ENCODE results near the gene GMPPB. TPM values are rescaled to one million over a fixed set of nuclear protein-coding genes. Genes with fewer than 3 reads are reported as not detected.

The GMPPB gene
- total and polyA plus RNA-seq, 9 of the 15 experiments (the other 6 are each of a cell fraction or from before 2014, with no cell fraction given), result 0.53 to 17.4 (median 8.1) TPM

DNA sequence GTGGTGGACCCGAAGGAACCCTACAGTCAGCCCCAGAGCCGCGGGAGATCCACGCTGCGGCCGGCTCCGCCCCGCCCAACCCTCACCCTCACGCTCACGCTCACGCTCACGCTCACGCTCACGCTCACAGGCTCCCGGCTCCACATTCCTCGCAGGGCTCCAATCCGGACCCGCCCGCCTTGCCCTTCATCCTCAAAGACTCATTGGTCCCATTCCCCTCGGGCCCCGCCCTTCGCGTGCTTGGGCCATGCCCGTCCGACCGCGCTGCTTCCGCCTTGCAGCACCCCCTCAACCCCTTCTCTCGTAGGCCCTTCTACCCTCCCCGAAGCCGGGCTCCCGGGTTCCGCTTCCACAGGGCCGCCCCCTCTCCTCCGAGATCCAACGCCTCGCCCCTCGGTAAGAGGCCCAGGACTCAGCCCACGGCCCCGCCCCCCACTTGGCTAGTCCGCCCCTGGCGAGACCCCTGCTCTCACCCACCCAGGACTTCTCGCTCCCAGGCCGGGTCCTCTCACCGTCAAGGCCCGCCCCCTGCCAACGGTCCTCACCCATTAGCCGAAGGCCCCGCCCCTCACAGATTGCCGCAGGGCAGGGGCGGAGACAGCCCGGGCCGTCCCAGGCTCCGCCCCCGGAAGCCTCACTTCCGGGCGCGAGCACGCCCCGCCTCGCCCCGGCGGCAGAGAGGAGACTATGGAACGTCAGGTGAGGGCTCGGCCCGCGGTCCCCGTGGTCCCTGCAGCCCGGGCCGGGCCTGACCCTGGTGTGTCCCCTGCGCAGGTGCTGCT is 49.8 kb downstream of the GMPPB start, which contains the start of gene APEH (continued):
- TF ChIP-seq, protein P1, sequence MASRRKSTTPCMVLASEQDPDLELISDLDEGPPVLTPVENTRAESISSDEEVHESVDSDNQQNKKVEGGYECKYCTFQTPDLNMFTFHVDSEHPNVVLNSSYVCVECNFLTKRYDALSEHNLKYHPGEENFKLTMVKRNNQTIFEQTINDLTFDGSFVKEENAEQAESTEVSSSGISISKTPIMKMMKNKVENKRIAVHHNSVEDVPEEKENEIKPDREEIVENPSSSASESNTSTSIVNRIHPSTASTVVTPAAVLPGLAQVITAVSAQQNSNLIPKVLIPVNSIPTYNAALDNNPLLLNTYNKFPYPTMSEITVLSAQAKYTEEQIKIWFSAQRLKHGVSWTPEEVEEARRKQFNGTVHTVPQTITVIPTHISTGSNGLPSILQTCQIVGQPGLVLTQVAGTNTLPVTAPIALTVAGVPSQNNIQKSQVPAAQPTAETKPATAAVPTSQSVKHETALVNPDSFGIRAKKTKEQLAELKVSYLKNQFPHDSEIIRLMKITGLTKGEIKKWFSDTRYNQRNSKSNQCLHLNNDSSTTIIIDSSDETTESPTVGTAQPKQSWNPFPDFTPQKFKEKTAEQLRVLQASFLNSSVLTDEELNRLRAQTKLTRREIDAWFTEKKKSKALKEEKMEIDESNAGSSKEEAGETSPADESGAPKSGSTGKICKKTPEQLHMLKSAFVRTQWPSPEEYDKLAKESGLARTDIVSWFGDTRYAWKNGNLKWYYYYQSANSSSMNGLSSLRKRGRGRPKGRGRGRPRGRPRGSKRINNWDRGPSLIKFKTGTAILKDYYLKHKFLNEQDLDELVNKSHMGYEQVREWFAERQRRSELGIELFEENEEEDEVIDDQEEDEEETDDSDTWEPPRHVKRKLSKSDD (conservative IDR thresholded peaks at IDR 0.05; ENCODE audit: low read length), result no peak
- TF ChIP-seq, protein P2, sequence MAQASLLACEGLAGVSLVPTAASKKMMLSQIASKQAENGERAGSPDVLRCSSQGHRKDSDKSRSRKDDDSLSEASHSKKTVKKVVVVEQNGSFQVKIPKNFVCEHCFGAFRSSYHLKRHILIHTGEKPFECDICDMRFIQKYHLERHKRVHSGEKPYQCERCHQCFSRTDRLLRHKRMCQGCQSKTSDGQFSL (CRISPR knock-in tag; IDR thresholded peaks at IDR 0.05), result peak; percentile 93
- TF ChIP-seq, protein P2 (tag; IDR thresholded peaks at IDR 0.05), result peak in 1 of 2 experiments; percentile 79; a peak in 2 of 4 replicates
- TF ChIP-seq, protein P3, sequence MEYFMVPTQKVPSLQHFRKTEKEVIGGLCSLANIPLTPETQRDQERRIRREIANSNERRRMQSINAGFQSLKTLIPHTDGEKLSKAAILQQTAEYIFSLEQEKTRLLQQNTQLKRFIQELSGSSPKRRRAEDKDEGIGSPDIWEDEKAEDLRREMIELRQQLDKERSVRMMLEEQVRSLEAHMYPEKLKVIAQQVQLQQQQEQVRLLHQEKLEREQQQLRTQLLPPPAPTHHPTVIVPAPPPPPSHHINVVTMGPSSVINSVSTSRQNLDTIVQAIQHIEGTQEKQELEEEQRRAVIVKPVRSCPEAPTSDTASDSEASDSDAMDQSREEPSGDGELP (CRISPR knock-in tag; IDR thresholded peaks at IDR 0.05; ENCODE audit: borderline replicate concordance), result peak; percentile 63
- peak; percentile 47 for TF ChIP-seq PHF20 (IDR thresholded peaks at IDR 0.05; ENCODE audit: partially characterized antibody)
- peak; percentile 26; the same call in 1 of the 2 replicates for TF ChIP-seq ATF1 (CRISPR knock-in tag; IDR thresholded peaks at IDR 0.05)
- TF ChIP-seq ATF1 (tag; IDR thresholded peaks at IDR 0.05), result peak; percentile 47
- peak; percentile 69 to 75; a peak in 3 of 4 replicates for TF ChIP-seq NRF1 (conservative IDR thresholded peaks at IDR 0.05 in 1 of 2, IDR thresholded peaks at IDR 0.05 in 1 of 2)
- TF ChIP-seq ZNF695 (CRISPR knock-in tag; IDR thresholded peaks at IDR 0.05), result no peak
- TF ChIP-seq, protein P4, sequence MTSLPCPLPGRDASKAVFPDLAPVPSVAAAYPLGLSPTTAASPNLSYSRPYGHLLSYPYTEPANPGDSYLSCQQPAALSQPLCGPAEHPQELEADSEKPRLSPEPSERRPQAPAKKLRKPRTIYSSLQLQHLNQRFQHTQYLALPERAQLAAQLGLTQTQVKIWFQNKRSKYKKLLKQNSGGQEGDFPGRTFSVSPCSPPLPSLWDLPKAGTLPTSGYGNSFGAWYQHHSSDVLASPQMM (CRISPR knock-in tag; IDR thresholded peaks at IDR 0.05), result no peak
- TF ChIP-seq, protein P5, sequence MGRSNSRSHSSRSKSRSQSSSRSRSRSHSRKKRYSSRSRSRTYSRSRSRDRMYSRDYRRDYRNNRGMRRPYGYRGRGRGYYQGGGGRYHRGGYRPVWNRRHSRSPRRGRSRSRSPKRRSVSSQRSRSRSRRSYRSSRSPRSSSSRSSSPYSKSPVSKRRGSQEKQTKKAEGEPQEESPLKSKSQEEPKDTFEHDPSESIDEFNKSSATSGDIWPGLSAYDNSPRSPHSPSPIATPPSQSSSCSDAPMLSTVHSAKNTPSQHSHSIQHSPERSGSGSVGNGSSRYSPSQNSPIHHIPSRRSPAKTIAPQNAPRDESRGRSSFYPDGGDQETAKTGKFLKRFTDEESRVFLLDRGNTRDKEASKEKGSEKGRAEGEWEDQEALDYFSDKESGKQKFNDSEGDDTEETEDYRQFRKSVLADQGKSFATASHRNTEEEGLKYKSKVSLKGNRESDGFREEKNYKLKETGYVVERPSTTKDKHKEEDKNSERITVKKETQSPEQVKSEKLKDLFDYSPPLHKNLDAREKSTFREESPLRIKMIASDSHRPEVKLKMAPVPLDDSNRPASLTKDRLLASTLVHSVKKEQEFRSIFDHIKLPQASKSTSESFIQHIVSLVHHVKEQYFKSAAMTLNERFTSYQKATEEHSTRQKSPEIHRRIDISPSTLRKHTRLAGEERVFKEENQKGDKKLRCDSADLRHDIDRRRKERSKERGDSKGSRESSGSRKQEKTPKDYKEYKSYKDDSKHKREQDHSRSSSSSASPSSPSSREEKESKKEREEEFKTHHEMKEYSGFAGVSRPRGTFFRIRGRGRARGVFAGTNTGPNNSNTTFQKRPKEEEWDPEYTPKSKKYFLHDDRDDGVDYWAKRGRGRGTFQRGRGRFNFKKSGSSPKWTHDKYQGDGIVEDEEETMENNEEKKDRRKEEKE (IDR thresholded peaks at IDR 0.05; ENCODE audit: borderline replicate concordance in 1 of 2, control insufficient read depth in 1 of 2, low read depth in 2 of 2, low read length in 1 of 2), result peak in 1 of 2 experiments; percentile 68; a peak in 1 of 4 replicates
- TF ChIP-seq, protein P6, sequence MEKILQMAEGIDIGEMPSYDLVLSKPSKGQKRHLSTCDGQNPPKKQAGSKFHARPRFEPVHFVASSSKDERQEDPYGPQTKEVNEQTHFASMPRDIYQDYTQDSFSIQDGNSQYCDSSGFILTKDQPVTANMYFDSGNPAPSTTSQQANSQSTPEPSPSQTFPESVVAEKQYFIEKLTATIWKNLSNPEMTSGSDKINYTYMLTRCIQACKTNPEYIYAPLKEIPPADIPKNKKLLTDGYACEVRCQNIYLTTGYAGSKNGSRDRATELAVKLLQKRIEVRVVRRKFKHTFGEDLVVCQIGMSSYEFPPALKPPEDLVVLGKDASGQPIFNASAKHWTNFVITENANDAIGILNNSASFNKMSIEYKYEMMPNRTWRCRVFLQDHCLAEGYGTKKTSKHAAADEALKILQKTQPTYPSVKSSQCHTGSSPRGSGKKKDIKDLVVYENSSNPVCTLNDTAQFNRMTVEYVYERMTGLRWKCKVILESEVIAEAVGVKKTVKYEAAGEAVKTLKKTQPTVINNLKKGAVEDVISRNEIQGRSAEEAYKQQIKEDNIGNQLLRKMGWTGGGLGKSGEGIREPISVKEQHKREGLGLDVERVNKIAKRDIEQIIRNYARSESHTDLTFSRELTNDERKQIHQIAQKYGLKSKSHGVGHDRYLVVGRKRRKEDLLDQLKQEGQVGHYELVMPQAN (IDR thresholded peaks at IDR 0.05; ENCODE audit: borderline replicate concordance), result no peak
- no peak for TF ChIP-seq ZC3H4 (CRISPR knock-in tag; IDR thresholded peaks at IDR 0.05; ENCODE audit: borderline replicate concordance)
- TF ChIP-seq ZEB2 (IDR thresholded peaks at IDR 0.05), result peak; percentile 72

Measured in K562 (cell line).